Bronchus fibroblast of lung (primary cell): ENCODE results near the gene BRDT. TPM values are rescaled to one million over a fixed set of nuclear protein-coding genes. Genes with fewer than 3 reads are reported as not detected.

ENCODE experiments used
- total RNA-seq: library from RNA; depleted of rRNA; stranded (reverse); fragments of >200 nt; gene quantifications from 2 replicates; pipeline ENCODE4 v1.2.3, GENCODE V29; 2015

The BRDT gene
- not detected in 2 replicates for total RNA-seq

GRCh38 chr1:91949356-91949699, at the start of gene BRDT:
BRDT (plus strand) TSS chr1:91949401; CDS start chr1:91962755, 13,354 bp downstream.

Other genes with a start within 250 kb of the BRDT start
- 7.2 and 7.9 TPM in 2 replicates for gene TGFBR3, start 63.2 kb upstream of the BRDT start, total RNA-seq
- 1.0 and 1.7 TPM in 2 replicates for gene EPHX4, start 80.6 kb downstream of the BRDT start, total RNA-seq
- gene SETSIP, start 126.0 kb downstream of the BRDT start, total RNA-seq = not detected in 2 replicates
- 1.6 and 3.9 TPM in 2 replicates for gene BTBD8, start 130.9 kb downstream of the BRDT start, total RNA-seq